ENCODE data around the gene ZNF654. TPM values are rescaled to one million over a fixed set of nuclear protein-coding genes. Genes with fewer than 3 reads are reported as not detected.
A peak's percentile ranks its signal among the peaks of the same experiment; 100 is the strongest.

ZNF654 gene
- total RNA-seq, 1 donor from 2014 or later = 9.9 TPM

DNA sequence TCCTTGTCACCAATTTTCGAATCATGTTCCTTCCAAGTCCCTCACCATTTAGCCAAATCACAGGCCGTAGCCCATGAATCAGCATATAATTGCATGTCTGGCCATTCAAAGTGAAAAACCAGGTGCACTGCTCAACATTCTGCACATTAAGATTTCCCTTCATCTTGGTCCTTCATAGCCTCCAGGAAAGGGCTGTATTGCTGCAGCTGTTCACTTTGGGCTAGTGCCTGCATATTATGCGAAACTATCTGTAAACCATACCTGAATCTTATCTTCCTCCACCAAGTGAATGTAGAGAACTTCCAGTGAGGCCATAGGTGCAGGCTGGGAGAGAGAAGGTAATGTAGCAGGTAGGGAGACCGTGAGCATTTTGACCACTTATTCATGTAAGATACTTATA is 18.5 kb upstream of the ZNF654 start:
- Mint-ChIP-seq H3K36me3 (ENCODE audit: insufficient read depth) (no peaks in the 10 kb centered on the region), H3K27ac (no peak overlapping the region), H3K4me3 (ENCODE audit: low read depth) (no peak overlapping the region), H3K9me3 (ENCODE audit: low read depth) (no peaks in the 10 kb centered on the region), H3K4me1 (ENCODE audit: low read depth) (peaks cover 3% of the 10 kb centered on the region), H3K27me3 (no peaks in the 10 kb centered on the region)
- TF ChIP-seq, protein P1, sequence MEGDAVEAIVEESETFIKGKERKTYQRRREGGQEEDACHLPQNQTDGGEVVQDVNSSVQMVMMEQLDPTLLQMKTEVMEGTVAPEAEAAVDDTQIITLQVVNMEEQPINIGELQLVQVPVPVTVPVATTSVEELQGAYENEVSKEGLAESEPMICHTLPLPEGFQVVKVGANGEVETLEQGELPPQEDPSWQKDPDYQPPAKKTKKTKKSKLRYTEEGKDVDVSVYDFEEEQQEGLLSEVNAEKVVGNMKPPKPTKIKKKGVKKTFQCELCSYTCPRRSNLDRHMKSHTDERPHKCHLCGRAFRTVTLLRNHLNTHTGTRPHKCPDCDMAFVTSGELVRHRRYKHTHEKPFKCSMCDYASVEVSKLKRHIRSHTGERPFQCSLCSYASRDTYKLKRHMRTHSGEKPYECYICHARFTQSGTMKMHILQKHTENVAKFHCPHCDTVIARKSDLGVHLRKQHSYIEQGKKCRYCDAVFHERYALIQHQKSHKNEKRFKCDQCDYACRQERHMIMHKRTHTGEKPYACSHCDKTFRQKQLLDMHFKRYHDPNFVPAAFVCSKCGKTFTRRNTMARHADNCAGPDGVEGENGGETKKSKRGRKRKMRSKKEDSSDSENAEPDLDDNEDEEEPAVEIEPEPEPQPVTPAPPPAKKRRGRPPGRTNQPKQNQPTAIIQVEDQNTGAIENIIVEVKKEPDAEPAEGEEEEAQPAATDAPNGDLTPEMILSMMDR (IDR thresholded peaks at IDR 0.05; ENCODE audit: unreplicated experiment) = no peak
- no peak for DNase-seq (ENCODE audit: low spot score, unreplicated experiment)

DNA sequence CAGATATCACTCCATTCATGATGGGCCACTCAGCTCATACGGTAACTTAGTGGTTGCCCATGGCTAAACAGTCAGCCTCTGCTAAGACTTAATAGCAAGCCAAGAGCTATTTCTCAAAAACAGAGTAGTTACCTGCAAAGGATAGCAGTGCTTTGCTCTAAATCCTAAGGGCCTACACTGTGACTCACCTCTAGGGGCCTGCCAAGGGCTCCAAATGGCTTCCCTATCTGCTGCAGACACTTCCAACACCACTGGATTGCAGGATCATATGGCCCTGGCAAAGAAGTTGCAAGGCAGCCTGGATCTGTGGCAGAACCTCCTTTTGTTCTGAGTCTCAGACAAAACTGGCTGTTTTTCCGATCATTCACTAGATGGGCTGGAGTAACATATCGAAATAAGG is 18.1 kb upstream of the ZNF654 start:
- TF ChIP-seq, protein P1 (IDR thresholded peaks at IDR 0.05; ENCODE audit: unreplicated experiment) = no peak
- H3K27me3 Mint-ChIP-seq = no peaks in the 10 kb centered on the region
- no peak overlapping the region for H3K4me3 Mint-ChIP-seq (ENCODE audit: low read depth)
- H3K36me3 Mint-ChIP-seq (ENCODE audit: insufficient read depth) = no peaks in the 10 kb centered on the region
- H3K4me1 Mint-ChIP-seq (ENCODE audit: low read depth) = peaks cover 3% of the 10 kb centered on the region
- no peak overlapping the region for H3K27ac Mint-ChIP-seq
- no peaks in the 10 kb centered on the region for H3K9me3 Mint-ChIP-seq (ENCODE audit: low read depth)
- DNase-seq (ENCODE audit: low spot score, unreplicated experiment) = no peak

DNA sequence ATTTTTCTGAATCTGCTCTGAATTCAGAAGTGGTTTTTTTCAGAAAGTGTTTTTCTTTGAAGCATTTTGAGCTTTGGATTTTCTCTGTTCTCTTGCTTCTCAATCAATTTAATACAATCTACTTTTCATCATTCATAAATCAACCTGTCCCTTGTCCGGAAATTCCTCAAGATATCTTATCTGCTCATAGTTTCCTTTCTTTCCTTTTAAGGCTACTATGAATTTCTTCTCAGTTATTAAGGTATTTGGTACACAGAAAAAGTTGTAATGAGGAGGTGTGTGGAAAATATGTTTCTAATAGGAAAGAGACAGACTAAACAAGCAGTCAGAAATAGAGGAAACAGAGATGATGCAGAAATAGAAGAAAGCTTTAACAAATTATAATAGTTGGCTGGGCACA is 14.6 kb upstream of the ZNF654 start:
- no peak overlapping the region for H3K4me3 Mint-ChIP-seq (ENCODE audit: low read depth)
- DNase-seq (ENCODE audit: low spot score, unreplicated experiment) = no peak
- H3K36me3 Mint-ChIP-seq (ENCODE audit: insufficient read depth) = no peaks in the 10 kb centered on the region
- TF ChIP-seq, protein P1 (IDR thresholded peaks at IDR 0.05; ENCODE audit: unreplicated experiment) = no peak
- H3K27me3 Mint-ChIP-seq = no peaks in the 10 kb centered on the region
- H3K4me1 Mint-ChIP-seq (ENCODE audit: low read depth) = peaks cover 3% of the 10 kb centered on the region
- H3K27ac Mint-ChIP-seq = no peak overlapping the region
- no peaks in the 10 kb centered on the region for H3K9me3 Mint-ChIP-seq (ENCODE audit: low read depth)

DNA sequence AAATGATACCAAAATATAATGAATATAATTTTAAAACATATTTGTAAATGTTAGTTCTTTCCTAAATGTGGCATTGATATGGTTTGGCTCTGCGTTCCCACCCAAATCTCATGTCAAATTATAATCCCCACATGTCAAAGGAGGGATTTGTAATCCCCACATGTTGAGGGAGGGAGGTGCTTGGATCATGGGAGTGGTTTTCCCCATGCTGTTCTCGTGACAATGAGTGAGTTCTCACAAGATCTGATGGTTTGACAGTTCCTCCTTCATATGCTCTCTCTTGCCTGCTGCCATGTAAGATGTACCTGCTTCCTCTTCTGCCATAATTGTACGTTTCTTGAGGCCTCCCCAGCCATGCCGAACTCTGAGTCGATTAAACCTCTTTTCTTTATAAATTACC is 12.3 kb upstream of the ZNF654 start:
- H3K4me3 Mint-ChIP-seq (ENCODE audit: low read depth) = no peak overlapping the region
- peaks cover 4% of the 10 kb centered on the region for H3K9me3 Mint-ChIP-seq (ENCODE audit: low read depth)
- H3K4me1 Mint-ChIP-seq (ENCODE audit: low read depth) = peaks cover 3% of the 10 kb centered on the region
- no peak overlapping the region for H3K27ac Mint-ChIP-seq
- DNase-seq (ENCODE audit: low spot score, unreplicated experiment) = no peak
- no peaks in the 10 kb centered on the region for H3K36me3 Mint-ChIP-seq (ENCODE audit: insufficient read depth)
- no peaks in the 10 kb centered on the region for H3K27me3 Mint-ChIP-seq
- TF ChIP-seq, protein P1 (IDR thresholded peaks at IDR 0.05; ENCODE audit: unreplicated experiment) = no peak

DNA sequence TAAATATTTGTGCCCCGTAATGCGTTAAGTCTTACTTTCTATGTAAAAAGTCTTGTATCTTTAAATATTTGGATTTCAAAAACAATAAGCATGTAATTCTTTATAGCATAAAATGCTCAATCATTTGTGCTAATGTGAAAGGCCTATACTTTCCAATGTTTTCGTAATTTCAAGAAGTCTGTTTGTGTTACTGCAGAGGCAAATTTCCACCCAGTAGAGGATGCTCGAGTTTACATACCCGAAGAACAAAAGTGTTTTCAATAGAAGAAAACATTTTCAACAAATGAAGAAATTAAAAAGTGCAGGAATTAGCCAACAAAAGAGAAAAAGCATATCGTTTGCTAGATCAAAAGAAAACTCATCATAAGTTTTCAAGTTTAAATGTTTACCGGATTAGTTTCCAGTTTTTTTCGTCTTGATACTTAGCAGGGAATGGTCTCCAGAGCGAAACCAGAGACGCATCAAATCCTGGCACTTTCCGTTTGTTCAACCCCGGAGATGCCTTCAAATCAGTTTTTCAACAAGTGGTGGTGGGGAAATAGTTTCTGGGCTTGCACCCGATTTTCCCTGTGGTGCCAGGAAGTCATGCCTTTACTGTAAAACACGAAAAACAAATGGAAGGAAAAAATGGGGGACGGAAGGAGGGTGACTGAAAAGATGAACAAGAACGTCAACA is 1.3 kb upstream of the ZNF654 start:
- DNase-seq (ENCODE audit: low spot score, unreplicated experiment) = no peak
- Mint-ChIP-seq H3K4me1 (ENCODE audit: low read depth) (peaks cover 20% of the 10 kb centered on the region), H3K27me3 (no peaks in the 10 kb centered on the region), H3K27ac (peak overlapping the region; percentile 98), H3K4me3 (ENCODE audit: low read depth) (peak overlapping the region; percentile 86), H3K9me3 (ENCODE audit: low read depth) (no peaks in the 10 kb centered on the region), H3K36me3 (ENCODE audit: insufficient read depth) (peaks cover 10% of the 10 kb centered on the region)
- TF ChIP-seq, protein P1 (IDR thresholded peaks at IDR 0.05; ENCODE audit: unreplicated experiment) = no peak
